ENCODE data around the gene MIOX. TPM values are rescaled to one million over a fixed set of nuclear protein-coding genes. Genes with fewer than 3 reads are reported as not detected.

Gene MIOX
- total RNA-seq, 1 experiment from 2014 or later: not detected

DNA sequence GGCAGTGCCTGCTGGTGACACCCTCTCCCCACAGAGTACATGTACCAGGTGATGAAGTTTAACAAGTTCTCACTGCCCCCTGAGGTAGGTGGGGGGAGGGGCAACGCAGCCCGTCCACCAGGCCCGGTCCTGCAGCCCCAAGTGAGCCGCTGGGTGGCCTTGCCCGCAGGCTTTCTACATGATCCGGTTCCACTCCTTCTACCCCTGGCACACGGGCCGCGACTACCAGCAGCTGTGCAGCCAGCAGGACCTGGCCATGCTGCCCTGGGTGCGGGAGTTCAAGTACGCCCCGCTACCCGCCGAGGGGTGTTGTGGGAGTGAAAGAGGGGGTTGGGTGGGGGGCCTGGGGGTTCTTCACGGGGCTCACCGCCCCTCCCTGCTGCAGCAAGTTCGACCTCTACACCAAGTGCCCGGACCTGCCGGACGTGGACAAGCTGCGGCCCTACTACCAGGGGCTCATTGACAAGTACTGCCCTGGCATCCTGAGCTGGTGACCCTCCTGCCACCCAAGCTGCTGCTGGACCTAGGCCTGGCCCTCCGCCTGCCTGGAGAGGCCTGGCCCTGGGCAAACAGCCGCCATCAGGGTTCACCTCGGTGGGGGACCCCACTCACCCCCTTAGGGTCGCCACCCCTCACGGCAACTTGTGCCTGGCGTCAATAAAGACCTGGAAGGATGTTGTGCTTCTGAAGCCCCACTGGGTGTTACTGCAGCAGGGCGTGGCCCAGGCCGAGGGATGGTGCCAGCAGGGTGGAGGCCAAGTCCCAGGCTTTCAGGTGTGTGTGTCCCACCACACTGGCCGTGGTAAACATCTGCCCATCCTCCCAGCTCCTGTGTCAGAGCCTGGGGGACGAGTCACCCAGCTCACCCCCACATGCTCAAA lies 2.9 kb downstream of the MIOX start:
- DNase-seq (ENCODE audit: low read depth): peak; percentile 2

DNA sequence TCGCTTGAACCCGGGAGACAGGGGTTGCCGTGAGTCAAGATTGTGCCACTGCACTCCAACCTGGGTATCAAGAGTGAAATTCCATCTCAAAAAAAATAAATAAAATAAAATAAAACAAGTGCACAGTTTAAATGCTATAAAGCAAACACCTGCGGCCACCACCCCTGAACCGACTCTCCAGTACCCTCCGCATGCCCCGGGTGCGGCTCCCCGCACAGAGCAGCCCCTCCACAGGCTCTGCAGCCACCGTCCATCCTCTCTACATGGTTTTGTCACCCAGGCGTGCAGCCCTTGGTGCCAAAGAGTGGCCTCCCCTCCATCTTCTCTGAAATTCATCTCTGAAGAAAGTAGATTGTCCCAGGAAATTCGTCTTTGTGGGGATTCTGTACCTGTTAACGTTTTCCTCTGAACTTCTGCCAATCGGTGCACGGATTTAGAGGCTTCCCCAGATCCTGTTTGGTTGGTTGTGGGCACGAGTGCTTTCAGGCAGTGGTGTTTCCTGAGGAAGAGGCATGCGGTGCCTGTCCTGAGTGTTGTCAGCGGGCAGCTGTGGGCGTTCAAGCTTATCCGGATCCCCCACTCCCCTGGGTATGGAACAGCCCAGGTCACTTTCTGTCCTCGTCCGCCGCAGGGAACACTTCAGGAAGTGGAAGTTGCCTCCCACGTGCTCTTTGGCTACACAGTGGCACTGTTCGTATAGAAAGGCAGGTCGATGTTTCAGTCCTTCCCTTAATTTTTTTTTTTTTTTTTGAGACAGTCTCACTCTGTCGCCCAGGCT lies 4.1 kb downstream of the MIOX start:
- peak; percentile 2 for DNase-seq (ENCODE audit: low read depth)

DNA sequence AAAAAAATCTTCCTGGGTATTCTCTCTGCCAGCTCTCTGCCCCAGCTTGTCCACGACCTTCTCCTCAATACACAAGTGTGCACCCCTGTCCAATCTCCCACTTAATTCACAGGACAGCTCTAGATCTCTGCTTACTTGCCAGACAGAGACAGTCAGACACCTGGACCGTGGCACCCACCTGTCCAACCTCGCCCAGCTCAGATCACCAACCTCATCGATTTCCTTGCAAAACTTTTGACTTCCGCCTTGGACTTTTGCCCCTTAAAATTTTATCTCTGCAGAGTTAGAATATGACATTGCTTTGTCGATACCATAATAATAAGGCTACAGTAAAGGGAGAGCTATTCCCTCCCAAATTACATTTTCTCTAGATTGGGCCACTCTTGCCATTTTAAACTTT lies 10.4 kb downstream of the MIOX start:
- DNase-seq (ENCODE audit: low read depth): peak; percentile 0

DNA sequence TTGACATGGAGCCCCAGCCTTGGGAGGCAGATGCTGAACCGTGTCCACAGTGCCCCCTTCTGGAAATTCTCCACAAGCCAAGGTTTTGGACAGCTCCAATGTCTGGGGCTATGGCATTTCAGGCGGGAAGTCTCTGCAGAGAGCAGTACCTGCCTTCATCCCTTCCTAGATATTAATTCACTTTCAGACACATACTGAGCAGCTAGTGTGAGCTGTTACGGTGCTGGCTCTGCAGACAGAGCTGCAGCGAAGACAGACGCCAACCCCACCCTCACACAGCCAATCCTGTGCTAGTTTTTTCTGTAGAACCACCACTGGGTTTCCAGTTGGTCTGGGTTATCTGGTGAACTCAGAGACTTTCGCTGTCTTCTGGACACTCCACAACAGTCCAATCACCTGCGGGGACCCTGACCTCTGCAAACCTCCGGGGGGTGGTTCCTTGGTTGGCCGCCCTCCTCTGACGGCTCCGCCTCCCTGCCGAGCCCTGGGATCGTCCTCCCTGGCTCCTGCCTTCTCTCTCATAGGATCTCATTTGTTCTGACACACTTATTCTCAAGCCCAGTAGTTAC lies 11.7 kb downstream of the MIOX start:
- peak; percentile 77 for DNase-seq (ENCODE audit: low read depth)

DNA sequence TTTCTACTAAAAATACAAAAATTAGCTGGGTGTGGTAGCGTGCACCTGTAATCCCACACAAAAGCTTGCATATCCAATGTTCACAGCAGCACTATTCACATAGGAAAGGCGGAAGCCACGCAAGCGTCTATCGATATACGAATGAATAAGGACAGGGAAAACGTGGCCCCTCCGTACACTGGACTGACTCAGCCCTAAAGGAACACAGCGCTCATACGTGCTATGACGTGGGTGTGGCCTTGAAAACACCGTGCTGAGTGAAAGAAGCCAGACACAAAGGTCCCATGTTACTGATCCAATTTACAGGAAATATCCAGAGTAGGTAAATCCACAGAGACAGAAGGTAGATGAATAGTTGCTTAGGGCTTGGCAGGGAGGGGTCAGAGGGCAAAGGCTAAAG lies 13.8 kb downstream of the MIOX start:
- DNase-seq (ENCODE audit: low read depth): peak; percentile 4

DNA sequence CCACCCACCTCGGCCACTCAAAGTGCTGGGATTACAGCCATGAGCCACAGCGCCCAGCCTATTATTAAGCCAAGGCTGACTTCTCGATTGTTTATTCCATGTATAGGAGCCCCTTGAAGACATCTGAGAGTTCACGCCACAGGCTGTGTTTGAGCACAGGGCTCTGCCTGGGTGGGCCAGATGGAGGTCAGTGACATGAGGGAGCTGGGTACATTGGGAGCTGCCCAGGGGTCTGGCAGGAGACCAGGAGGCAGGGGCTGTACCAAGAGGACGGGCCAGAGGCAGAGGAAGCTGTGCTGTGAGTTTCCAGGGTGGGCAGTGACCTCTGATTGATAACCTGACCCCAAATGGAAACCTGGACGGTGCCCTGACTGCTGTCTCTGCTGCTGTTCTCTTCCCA lies 15.4 kb downstream of the MIOX start:
- peak; percentile 0 for DNase-seq (ENCODE audit: low read depth)

DNA sequence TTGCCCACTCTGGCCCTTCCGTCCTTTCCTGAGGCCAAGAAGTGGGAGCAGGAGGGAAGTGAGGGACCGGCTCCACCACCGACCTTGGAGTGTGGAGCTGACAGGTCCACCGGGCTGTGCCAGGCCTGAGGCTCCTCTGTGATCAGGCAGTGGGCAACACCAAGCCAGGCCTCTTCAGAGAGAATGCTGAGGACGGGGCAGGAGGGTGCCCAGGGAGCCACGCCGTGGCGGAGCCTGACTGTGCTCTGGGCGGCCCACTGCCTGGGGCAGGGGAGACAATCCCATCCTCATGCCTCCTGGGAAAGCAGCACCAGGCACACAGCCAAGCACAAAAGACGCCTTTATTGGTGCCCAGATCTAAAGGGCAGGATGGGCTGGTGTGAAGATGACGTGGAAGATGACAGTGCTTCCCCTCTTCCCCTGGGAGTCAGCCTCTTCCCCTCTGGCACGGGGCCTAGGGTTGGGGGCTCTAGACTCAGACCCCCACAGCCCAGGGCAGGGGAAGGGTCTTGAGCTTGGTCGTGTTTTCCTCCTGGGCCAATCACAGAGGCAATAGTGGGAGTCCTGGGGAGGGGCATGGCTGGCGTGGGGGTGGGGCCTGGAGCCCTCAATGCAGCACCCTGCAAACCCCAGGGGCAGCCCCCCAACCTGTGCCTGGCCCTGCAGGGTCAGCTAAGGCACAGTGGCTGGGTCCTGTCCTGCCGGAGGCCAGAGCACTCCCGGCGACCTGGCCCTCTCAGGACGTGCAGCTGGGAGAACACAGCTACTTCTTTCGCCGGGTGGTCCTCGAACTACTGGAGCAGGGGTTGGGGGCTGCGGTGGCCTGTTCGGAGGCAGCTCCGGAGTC lies 16.2 kb downstream of the MIOX start:
- DNase-seq (ENCODE audit: low read depth): peak; percentile 3

DNA sequence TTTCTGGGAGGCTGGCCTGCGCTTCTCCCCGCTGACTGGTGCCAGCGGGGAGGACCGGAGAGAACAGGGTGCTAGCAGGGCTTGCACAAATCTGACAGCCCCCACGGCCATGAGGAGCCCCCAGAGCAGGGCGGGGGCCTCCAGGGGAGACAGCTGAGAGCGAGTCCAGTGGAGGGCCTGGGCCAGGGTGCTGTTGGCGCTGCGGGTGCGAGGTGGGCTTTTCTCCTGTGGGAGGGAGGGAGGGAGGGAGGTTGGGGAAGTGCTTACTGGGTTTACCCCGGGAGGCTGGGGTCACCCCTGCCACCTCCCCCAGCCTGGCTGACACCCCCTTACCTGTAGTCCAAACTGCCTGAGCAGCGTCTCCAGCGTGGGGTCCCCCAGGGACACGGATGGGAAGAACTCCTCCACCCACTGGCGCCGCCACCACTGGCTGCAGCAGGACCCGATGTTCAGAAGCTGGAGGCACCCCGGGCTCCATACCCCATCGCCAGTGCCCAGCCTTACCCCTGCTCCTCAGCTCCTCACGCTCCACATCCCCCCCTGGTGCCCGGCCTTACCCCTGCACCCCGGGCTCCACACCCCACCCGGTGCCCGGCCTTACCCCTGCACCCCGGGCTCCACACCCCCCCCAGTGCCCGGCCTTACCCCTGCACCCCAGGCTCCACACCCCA lies 17.0 kb downstream of the MIOX start:
- DNase-seq (ENCODE audit: low read depth): peak; percentile 4

DNA sequence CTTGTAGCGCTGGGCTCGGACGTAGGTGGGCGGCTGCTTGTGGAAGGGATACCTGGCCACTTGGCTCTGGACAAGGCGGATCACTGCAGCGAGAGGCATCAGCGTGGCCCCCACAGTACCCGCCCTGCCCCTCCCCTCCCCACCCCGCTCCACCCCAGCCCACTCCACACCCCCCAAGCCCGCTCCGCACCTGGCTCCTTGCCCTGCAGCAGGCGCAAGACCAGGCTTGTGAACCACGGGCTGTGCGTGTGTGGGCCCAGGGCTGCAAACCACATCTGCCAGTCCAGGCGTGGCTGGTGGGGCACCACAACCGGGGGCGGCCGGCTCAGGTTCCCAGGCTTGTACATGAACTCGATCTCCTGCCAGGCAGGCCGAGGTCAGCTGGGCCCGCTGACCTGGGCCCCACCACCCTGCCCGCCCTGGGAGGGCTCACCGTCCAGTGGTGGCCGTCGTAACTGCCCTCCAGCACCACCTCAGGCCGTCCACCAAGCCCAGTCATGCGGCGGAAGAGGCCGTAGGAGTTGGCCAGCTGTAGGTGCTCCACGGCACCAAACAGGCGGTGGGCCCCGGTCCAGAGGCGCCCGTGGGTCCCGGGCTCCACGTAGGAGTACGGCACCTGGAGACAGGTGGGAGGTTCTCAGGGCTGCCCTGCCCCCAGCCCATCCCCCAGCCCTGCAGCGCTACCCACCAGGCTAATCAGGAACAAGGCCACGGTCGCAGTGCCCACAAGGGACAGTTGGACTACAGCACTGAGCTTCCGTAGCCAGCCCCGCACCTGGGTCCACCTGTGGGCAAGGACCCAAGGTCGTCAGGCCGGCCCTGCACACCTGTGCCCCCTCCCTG lies 17.9 kb downstream of the MIOX start:
- DNase-seq (ENCODE audit: low read depth): peak; percentile 1

DNA sequence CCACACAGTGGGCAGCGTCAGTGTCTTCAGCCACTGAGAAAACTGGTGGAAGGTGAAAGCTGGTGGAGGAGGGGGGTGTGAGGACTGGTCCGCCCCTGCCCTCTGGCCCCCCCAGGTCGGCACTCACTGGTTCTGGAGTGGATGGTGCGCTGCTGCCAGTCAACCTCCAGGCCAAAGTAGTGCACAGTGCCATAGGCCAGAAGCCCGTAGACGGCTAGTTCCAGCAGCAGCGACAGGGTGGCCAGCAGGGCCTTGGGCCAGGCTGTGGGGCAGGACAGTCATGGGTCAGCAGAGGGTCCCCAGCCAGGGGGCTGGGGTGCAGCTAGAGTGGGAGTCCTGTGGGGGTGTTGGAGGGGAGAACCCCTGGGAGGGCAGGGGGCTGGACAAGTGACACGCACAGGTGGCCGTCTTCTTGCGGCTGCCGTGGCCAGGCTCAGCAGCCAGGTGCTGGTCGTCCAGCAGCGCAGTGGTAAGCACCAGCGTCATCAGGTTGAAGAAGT lies 18.7 kb downstream of the MIOX start:
- peak; percentile 1 for DNase-seq (ENCODE audit: low read depth)

DNA sequence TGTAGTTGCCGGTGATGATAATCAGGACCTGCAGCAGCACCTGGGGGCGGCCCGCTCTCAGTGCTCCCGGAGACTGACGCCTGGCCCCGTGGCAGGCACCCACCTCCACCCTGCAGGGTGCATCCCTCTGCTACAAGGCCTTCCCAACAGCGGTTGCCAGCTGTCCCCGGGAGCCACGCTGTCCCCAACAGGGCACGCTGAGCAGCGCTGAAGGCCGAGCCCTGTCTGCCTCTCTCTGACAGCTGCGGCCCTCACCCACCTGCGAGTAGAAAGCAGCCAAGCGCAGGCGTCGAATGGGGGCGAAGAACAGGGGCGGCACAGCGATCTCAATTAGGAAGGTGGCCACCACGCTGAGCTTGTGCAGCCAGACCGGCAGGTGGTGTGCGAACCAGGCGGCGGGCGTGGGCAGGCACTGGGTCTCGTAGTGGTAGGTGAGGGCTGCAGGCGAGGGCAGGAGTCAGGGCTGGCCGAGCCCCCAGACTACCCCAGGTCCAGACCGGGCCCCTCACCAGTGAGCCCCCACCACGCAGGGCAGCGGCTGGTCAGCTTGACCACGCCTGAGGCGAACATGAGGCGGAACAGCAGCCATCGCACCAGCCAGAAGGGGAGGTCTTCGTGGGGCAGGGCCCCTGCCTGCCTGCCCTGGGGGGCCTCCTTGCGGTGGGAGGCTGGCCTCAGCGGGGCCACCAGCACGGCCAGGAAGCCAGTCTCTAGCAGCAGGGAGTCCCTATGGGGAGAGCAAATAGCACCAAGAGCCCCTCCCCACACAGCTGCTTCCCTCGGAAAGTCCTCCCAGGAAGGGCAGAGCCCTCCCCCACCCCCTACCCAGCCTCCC lies 19.3 kb downstream of the MIOX start:
- DNase-seq (ENCODE audit: low read depth): peak; percentile 4

DNA sequence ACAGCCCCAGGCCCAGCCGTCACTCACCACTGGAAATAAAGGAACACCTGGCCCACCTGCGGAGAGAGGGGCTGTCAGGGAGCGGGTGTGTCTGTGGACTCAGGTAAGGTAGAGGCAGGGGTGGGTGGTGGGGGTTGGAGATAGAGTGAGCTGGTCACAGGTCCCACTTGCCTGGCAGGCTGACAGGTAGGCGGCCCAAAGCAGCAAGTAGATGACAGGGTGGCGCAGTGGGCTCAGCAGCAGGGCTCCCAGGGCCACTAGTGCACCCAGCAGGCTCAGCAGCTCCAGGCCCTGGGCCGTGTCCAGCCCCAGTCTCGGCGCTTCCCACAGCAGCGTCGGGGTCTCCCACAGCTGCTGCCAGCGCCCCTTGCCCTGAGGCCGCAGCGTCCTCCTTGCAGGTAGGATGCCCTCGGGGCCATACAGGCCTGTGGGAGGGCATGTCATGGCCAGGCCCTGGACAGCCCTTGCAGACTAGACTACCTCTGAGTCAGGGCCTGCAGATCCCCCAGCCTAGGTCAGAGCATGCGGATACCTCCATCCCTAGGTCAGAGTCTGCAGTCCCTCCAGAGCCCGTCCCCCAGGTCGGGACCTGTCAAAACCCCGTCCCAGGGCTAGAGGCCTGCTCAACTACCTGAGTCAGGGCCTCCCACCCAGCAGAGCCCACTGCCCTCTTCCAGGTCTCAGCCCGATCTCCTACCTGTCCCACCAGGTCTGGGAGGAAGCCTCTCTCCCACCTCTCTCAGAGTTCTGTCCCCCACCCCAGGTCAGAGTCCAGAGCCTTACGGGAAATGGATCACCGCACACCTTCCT lies 20.2 kb downstream of the MIOX start:
- peak; percentile 15 for DNase-seq (ENCODE audit: low read depth)

DNA sequence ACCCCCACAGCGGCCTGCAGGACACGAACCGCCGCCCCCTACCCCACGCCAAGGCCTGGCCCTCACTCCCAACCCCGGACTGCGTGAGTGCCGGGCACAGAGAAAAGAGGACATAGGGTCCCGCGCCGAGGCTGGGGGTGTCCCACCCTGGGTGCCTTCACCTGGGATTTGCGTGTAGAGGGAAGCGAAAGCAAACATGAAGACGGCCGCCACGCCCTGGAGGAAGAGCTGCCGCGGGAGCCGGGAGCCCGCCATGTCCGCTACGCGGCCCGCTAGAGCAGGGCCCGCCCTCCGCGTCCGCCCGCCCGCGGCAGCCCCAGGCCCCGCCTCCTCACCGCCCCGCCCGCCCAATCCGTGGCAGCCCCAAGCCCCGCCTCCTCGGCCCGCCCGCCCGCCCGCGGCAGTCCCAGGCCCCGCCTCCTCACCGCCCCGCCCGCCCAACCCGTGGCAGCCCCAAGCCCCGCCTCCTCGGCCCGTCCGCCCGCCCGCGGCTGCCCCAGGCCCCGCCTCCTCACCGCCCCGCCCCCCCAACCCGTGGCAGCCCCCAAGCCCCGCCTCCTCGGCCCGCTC lies 20.8 kb downstream of the MIOX start, which contains the start of gene LMF2:
TSS of gene LMF2 (minus strand) at position 282 of the 570 bp plus-strand sequence. CDS start at position 255, 27 bp downstream.
- no peak for DNase-seq (ENCODE audit: low read depth)

DNA sequence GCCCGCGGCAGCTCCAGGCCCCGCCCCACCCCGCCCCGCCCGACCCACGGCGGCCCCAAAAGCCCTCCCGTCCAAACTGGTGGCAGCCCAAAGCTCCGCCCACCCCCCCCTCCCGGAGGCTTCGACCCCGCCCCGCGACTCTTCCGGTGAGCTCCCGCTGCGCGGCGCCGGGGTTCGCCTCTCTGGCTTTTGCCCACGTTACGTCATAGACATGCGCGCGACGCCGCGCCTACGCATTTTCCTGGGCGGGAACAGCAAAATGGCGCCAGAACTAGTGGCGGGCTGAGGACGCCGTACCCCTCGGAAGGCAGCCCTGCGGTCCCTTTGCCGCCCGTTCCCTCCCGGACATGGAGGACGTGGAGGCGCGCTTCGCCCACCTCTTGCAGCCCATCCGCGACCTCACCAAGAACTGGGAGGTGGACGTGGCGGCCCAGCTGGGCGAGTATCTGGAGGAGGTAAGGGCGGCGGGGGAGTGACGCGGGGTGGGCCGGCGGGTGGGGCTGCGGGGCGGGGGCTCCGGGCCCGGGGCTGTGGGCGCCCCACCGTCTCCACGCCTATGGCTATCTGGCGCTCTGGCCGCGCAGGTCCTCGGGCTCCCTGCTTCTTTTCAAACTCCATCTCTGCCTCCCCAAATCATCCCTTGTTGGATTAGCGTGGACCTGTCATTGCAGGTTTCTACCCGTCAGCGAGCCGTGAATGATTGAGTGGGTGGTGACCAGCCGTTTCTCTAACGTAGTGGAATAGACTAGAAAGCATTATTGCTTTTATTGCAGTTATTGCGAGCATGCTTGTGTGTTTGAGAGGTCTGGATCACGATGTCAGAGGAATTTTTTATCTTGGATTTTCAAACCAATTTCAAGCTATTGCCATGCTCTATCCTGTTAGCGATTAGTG lies 21.6 kb downstream of the MIOX start, which contains the start of gene NCAPH2:
TSS of gene NCAPH2 (plus strand) at position 234 of the 894 bp plus-strand sequence. CDS start at position 348, 114 bp downstream.
- peak; percentile 97 for DNase-seq (ENCODE audit: low read depth)

DNA sequence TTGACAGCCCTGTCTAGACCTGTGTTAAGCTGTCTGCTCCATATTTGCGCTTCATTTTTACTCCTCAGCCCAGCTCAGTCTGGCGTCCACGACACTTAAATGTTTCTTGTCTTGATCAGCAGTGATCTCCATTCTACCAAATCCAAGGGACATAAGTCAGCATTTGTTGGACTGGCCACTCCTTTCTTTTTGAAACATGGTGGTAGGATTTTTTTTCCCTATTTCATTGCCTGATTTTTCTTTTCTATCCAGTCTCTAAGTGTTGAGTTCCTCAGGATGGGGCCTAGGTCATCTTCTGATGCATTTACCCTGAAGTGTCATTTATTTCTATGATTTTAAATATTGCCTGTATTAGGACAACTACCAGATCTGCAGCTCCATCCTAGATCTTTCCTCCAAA lies 22.2 kb downstream of the MIOX start:
- DNase-seq (ENCODE audit: low read depth): peak; percentile 4

DNA sequence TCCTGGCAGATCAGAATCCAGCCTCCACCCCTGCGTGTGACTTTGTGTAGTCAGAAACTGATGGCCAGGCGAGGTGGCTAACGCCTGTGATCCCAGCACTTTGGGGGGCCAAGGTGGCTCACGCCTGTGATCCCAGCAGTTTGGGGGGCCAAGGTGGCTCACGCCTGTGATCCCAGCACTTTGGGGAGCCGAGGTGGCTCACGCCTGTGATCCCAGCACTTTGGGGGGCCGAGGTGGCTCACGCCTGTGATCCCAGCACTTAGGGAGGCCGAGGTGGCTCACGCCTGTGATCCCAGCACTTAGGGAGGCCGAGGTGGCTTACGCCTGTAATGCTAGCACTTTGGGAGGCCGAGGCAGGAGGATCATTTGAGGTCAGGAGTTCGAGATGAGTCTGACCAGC lies 26.5 kb downstream of the MIOX start:
- DNase-seq (ENCODE audit: low read depth): no peak

Measured in Daoy (cell line).